SJSA1 (cell line): Measurements from ENCODE around the gene EHMT1. TPM values are rescaled to one million over a fixed set of nuclear protein-coding genes. Genes with fewer than 3 reads are reported as not detected.

Experiments used
- DNase-seq, 2 experiments: peaks; one replicate each; pipeline ENCODE4 v3.0.0-alpha.2; 2015 to 2020; ENCODE audit warnings: low spot score in 2 of 2, low read depth in 1 of 2
- H3K27ac ChIP-seq: fragments of 250-450 bp; sonication (Bioruptor Pico); 2 replicates; pipeline ENCODE4 v1.5.1; 2020; ENCODE audit warnings: mild to moderate bottlenecking, moderate library complexity
- H3K27me3 ChIP-seq: fragments of 250-450 bp; sonication (Bioruptor Pico); replicated peaks from 2 replicates; pipeline ENCODE4 v1.5.1; 2020; ENCODE audit warnings: mild to moderate bottlenecking, moderate library complexity
- H3K36me3 ChIP-seq: fragments of 250-450 bp; sonication (Bioruptor Pico); 2 replicates; pipeline ENCODE4 v1.5.1; 2020; ENCODE audit warnings: mild to moderate bottlenecking
- H3K4me1 ChIP-seq: fragments of 250-450 bp; sonication (Bioruptor Pico); replicated peaks from 2 replicates; pipeline ENCODE4 v1.6.1; 2021; ENCODE audit warnings: mild to moderate bottlenecking
- H3K4me3 ChIP-seq: fragments of 250-450 bp; sonication (Bioruptor Pico); 2 replicates; pipeline ENCODE4 v1.5.1; 2020; ENCODE audit warnings: mild to moderate bottlenecking
- H3K9me3 ChIP-seq: fragments of 250-450 bp; sonication (Bioruptor Pico); replicated peaks from 2 replicates; pipeline ENCODE4 v1.5.1; 2020; ENCODE audit warnings: mild to moderate bottlenecking
- total RNA-seq: library from RNA; depleted of rRNA; stranded (reverse); fragments of >200 nt; shearing (Covaris generic); gene quantifications from 2 replicates; pipeline ENCODE4 v1.2.3, GENCODE V29; 2014

The EHMT1 gene
- total RNA-seq, 1 experiment from 2014 or later = 32.0 TPM

- H3K27me3 ChIP-seq = no peaks in the 10 kb centered on the region
- no peak overlapping the region for H3K27ac ChIP-seq
- H3K4me1 ChIP-seq = no peaks in the 10 kb centered on the region
- no peak for DNase-seq
- no peaks in the 10 kb centered on the region for H3K9me3 ChIP-seq
- peaks cover 13% of the 10 kb centered on the region for H3K36me3 ChIP-seq
- H3K4me3 ChIP-seq = no peak overlapping the region
Measured at GRCh38 chr9:137787786-137788505, 169.1 kb downstream of the EHMT1 start.

GRCh38 chr9:137788561-137789294, 169.9 kb downstream of the EHMT1 start:
- DNase-seq = no peak
- Histone ChIP-seq H3K9me3 (no peaks in the 10 kb centered on the region), H3K4me3 (no peak overlapping the region), H3K27me3 (no peaks in the 10 kb centered on the region), H3K36me3 (peaks cover 15% of the 10 kb centered on the region), H3K27ac (no peak overlapping the region), H3K4me1 (no peaks in the 10 kb centered on the region)

- H3K9me3 ChIP-seq = no peaks in the 10 kb centered on the region
- H3K36me3 ChIP-seq = peaks cover 12% of the 10 kb centered on the region
- no peak for DNase-seq
- H3K4me3 ChIP-seq = no peak overlapping the region
- H3K27ac ChIP-seq = no peak overlapping the region
- H3K4me1 ChIP-seq = no peaks in the 10 kb centered on the region
- no peaks in the 10 kb centered on the region for H3K27me3 ChIP-seq
Measured at GRCh38 chr9:137789295-137789895, 170.6 kb downstream of the EHMT1 start.

- Histone ChIP-seq H3K9me3 (no peaks in the 10 kb centered on the region), H3K36me3 (peaks cover 22% of the 10 kb centered on the region), H3K27me3 (no peaks in the 10 kb centered on the region), H3K27ac (no peak overlapping the region), H3K4me1 (no peaks in the 10 kb centered on the region), H3K4me3 (no peak overlapping the region)
- DNase-seq = no peak
Measured at GRCh38 chr9:137791947-137792346, 173.1 kb downstream of the EHMT1 start.

GRCh38 chr9:137793196-137793841, 174.5 kb downstream of the EHMT1 start:
- no peaks in the 10 kb centered on the region for H3K9me3 ChIP-seq
- H3K4me3 ChIP-seq = no peak overlapping the region
- DNase-seq = no peak
- no peaks in the 10 kb centered on the region for H3K4me1 ChIP-seq
- H3K27me3 ChIP-seq = no peaks in the 10 kb centered on the region
- H3K36me3 ChIP-seq = peaks cover 22% of the 10 kb centered on the region
- H3K27ac ChIP-seq = no peak overlapping the region

GRCh38 chr9:137795156-137795666, 176.4 kb downstream of the EHMT1 start:
- Histone ChIP-seq H3K9me3 (no peaks in the 10 kb centered on the region), H3K27ac (no peak overlapping the region), H3K36me3 (peaks cover 32% of the 10 kb centered on the region), H3K4me1 (no peaks in the 10 kb centered on the region), H3K27me3 (no peaks in the 10 kb centered on the region), H3K4me3 (no peak overlapping the region)
- no peak for DNase-seq

- Histone ChIP-seq H3K36me3 (peaks cover 37% of the 10 kb centered on the region), H3K27me3 (no peaks in the 10 kb centered on the region), H3K4me1 (no peaks in the 10 kb centered on the region), H3K9me3 (no peaks in the 10 kb centered on the region), H3K4me3 (no peak overlapping the region), H3K27ac (no peak overlapping the region)
- DNase-seq = no peak
Measured at GRCh38 chr9:137797206-137798120, 178.7 kb downstream of the EHMT1 start.

- Histone ChIP-seq H3K27me3 (no peaks in the 10 kb centered on the region), H3K9me3 (no peaks in the 10 kb centered on the region), H3K27ac (no peak overlapping the region), H3K4me1 (no peaks in the 10 kb centered on the region), H3K4me3 (no peak overlapping the region), H3K36me3 (peaks cover 42% of the 10 kb centered on the region)
- DNase-seq = no peak
Measured at GRCh38 chr9:137798142-137798541, 179.3 kb downstream of the EHMT1 start.

- Histone ChIP-seq H3K36me3 (peaks cover 36% of the 10 kb centered on the region), H3K4me1 (no peaks in the 10 kb centered on the region), H3K27ac (no peak overlapping the region), H3K4me3 (no peak overlapping the region), H3K9me3 (no peaks in the 10 kb centered on the region), H3K27me3 (no peaks in the 10 kb centered on the region)
- DNase-seq = no peak
Measured at GRCh38 chr9:137798901-137799629, 180.3 kb downstream of the EHMT1 start.

- no peaks in the 10 kb centered on the region for H3K4me1 ChIP-seq
- DNase-seq = no peak
- H3K9me3 ChIP-seq = no peaks in the 10 kb centered on the region
- H3K4me3 ChIP-seq = no peak overlapping the region
- no peak overlapping the region for H3K27ac ChIP-seq
- no peaks in the 10 kb centered on the region for H3K27me3 ChIP-seq
- H3K36me3 ChIP-seq = peaks cover 36% of the 10 kb centered on the region
Measured at GRCh38 chr9:137799630-137799983, 180.8 kb downstream of the EHMT1 start.

- Histone ChIP-seq H3K9me3 (no peaks in the 10 kb centered on the region), H3K27me3 (no peaks in the 10 kb centered on the region), H3K36me3 (peaks cover 29% of the 10 kb centered on the region), H3K27ac (no peak overlapping the region), H3K4me1 (no peaks in the 10 kb centered on the region), H3K4me3 (no peak overlapping the region)
- no peak for DNase-seq
Measured at GRCh38 chr9:137800196-137801022, 181.6 kb downstream of the EHMT1 start.

- no peak overlapping the region for H3K27ac ChIP-seq
- no peak overlapping the region for H3K4me3 ChIP-seq
- no peaks in the 10 kb centered on the region for H3K9me3 ChIP-seq
- H3K36me3 ChIP-seq = peaks cover 26% of the 10 kb centered on the region
- no peaks in the 10 kb centered on the region for H3K4me1 ChIP-seq
- no peaks in the 10 kb centered on the region for H3K27me3 ChIP-seq
- DNase-seq = no peak
Measured at GRCh38 chr9:137801023-137801319, 182.2 kb downstream of the EHMT1 start.
